Naive B cell (primary cell): Measurements from ENCODE around the gene IL22RA1. TPM values are rescaled to one million over a fixed set of nuclear protein-coding genes. Genes with fewer than 3 reads are reported as not detected.

Experiments
- ATAC-seq, 2 donors: fragments of 150-1000 bp; cut with Tn5 transposase; 2 replicates each; pipeline ENCODE4 v1.10.0; 2021; ENCODE audit warnings: low read depth in 2 of 2, mild to moderate bottlenecking in 2 of 2, moderate library complexity in 2 of 2
- DNase-seq: peaks from one replicate; pipeline ENCODE4 v3.0.0; 2022
- H3K27ac Mint-ChIP-seq, 6 donors: one replicate each; pipeline ENCODE4 v1.8.0; 2020 to 2022; ENCODE audit warnings: mild to moderate bottlenecking in 6 of 6, mixed read lengths in 6 of 6, moderate library complexity in 5 of 6, inconsistent platforms in 2 of 6
- H3K27me3 Mint-ChIP-seq, 3 donors: one replicate each; pipeline ENCODE4 v1.8.0; 2021 to 2022; ENCODE audit warnings: mixed read lengths in 3 of 3, mild to moderate bottlenecking in 1 of 3
- H3K36me3 Mint-ChIP-seq, 2 donors: one replicate each; pipeline ENCODE4 v1.8.0; 2020 to 2022; ENCODE audit warnings: mixed read lengths in 2 of 2, inconsistent platforms in 1 of 2, mild to moderate bottlenecking in 1 of 2
- H3K4me1 Mint-ChIP-seq, 3 donors: one replicate each; pipeline ENCODE4 v1.8.0; 2020 to 2022; ENCODE audit warnings: mixed read lengths in 3 of 3, inconsistent platforms in 1 of 3, mild to moderate bottlenecking in 1 of 3, moderate library complexity in 1 of 3
- H3K4me3 Mint-ChIP-seq, 8 donors: one replicate each; pipeline ENCODE4 v1.8.0; 2020 to 2022; ENCODE audit warnings: mild to moderate bottlenecking in 8 of 8, mixed read lengths in 8 of 8, moderate library complexity in 8 of 8, inconsistent platforms in 2 of 8
- H3K9me3 Mint-ChIP-seq, 7 donors: one replicate each; pipeline ENCODE4 v1.8.0; 2020 to 2022; ENCODE audit warnings: mixed read lengths in 7 of 7, mild to moderate bottlenecking in 5 of 7, inconsistent platforms in 2 of 7, moderate library complexity in 1 of 7
- polyA plus RNA-seq, 6 donors: library from polyadenylated mRNA; unstranded; fragments of 300-500 nt; fragmentation: Illumina TruSeq; gene quantifications; one replicate each; pipeline ENCODE4 v1.2.3, GENCODE V29; 2021; ENCODE audit warnings: low read depth in 6 of 6

Gene IL22RA1
- polyA plus RNA-seq, 6 donors from 2014 or later: not detected

- Mint-ChIP-seq H3K4me3 (no peak overlapping the region), H3K4me1 (no peaks in the 10 kb centered on the region), H3K27ac (no peak overlapping the region), H3K27me3 (peaks cover 6 to 13% (median 9%) of the 10 kb centered on the region in 3 donors), H3K36me3 (no peaks in the 10 kb centered on the region), H3K9me3 (no peaks in the 10 kb centered on the region)
- no peak for ATAC-seq
- DNase-seq: no peak
These were observed 50.0 kb downstream of the IL22RA1 start for GRCh38 chr1:24092979-24093378.

- DNase-seq: no peak
- no peak overlapping the region for H3K27ac Mint-ChIP-seq
- ATAC-seq: no peak
- no peak overlapping the region for H3K4me3 Mint-ChIP-seq
- H3K27me3 Mint-ChIP-seq: peaks cover 6 to 19% (median 18%) of the 10 kb centered on the region in 3 donors
- peaks cover 0 to 4% (median 0%) of the 10 kb centered on the region in 3 donors for H3K4me1 Mint-ChIP-seq
- no peaks in the 10 kb centered on the region for H3K9me3 Mint-ChIP-seq
- no peaks in the 10 kb centered on the region for H3K36me3 Mint-ChIP-seq
These were observed 50.9 kb downstream of the IL22RA1 start for GRCh38 chr1:24091971-24092482.

GRCh38 chr1:24090736-24091135, 52.2 kb downstream of the IL22RA1 start:
- ATAC-seq (no peak), DNase-seq (no peak)
- peaks cover 6 to 15% (median 13%) of the 10 kb centered on the region in 3 donors for H3K27me3 Mint-ChIP-seq
- no peak overlapping the region for H3K4me3 Mint-ChIP-seq
- H3K27ac Mint-ChIP-seq: peak overlapping the region in 1 of 6 donors; percentile 56
- no peaks in the 10 kb centered on the region for H3K9me3 Mint-ChIP-seq
- H3K4me1 Mint-ChIP-seq: peaks cover 0 to 4% (median 0%) of the 10 kb centered on the region in 3 donors
- no peaks in the 10 kb centered on the region for H3K36me3 Mint-ChIP-seq

GRCh38 chr1:24089743-24090555, 53.0 kb downstream of the IL22RA1 start:
- Mint-ChIP-seq H3K4me3 (no peak overlapping the region), H3K36me3 (no peaks in the 10 kb centered on the region), H3K4me1 (peaks cover 0 to 4% (median 0%) of the 10 kb centered on the region in 3 donors), H3K9me3 (no peaks in the 10 kb centered on the region), H3K27me3 (peaks cover 6 to 22% (median 15%) of the 10 kb centered on the region in 3 donors), H3K27ac (no peak overlapping the region)
- no peak for DNase-seq
- ATAC-seq: no peak

GRCh38 chr1:24089027-24089742, 53.8 kb downstream of the IL22RA1 start:
- Mint-ChIP-seq H3K9me3 (no peaks in the 10 kb centered on the region), H3K36me3 (no peaks in the 10 kb centered on the region), H3K4me1 (peaks cover 0 to 4% (median 0%) of the 10 kb centered on the region in 3 donors), H3K4me3 (no peak overlapping the region), H3K27me3 (peaks cover 8 to 28% (median 18%) of the 10 kb centered on the region in 3 donors), H3K27ac (no peak overlapping the region)
- no peak for ATAC-seq
- no peak for DNase-seq

GRCh38 chr1:24086466-24086865, 56.5 kb downstream of the IL22RA1 start:
- Mint-ChIP-seq H3K4me3 (no peak overlapping the region), H3K4me1 (peaks cover 0 to 4% (median 0%) of the 10 kb centered on the region in 3 donors), H3K27ac (no peak overlapping the region), H3K27me3 (peaks cover 9 to 28% (median 17%) of the 10 kb centered on the region in 3 donors), H3K36me3 (no peaks in the 10 kb centered on the region), H3K9me3 (no peaks in the 10 kb centered on the region)
- no peak for ATAC-seq
- no peak for DNase-seq

- no peak overlapping the region for H3K27ac Mint-ChIP-seq
- H3K4me1 Mint-ChIP-seq: peaks cover 0 to 4% (median 0%) of the 10 kb centered on the region in 3 donors
- peaks cover 9 to 28% (median 17%) of the 10 kb centered on the region in 3 donors for H3K27me3 Mint-ChIP-seq
- ATAC-seq (no peak), DNase-seq (no peak)
- H3K36me3 Mint-ChIP-seq: no peaks in the 10 kb centered on the region
- H3K4me3 Mint-ChIP-seq: no peak overlapping the region
- no peaks in the 10 kb centered on the region for H3K9me3 Mint-ChIP-seq
These were observed 57.4 kb downstream of the IL22RA1 start for GRCh38 chr1:24085546-24085945.

- peak overlapping the region in 1 of 6 donors; percentile 32 for H3K27ac Mint-ChIP-seq
- no peaks in the 10 kb centered on the region for H3K9me3 Mint-ChIP-seq
- no peak for ATAC-seq
These were observed 57.9 kb downstream of the IL22RA1 start for GRCh38 chr1:24085007-24085406.

GRCh38 chr1:24084050-24084449, 58.9 kb downstream of the IL22RA1 start:
- Mint-ChIP-seq H3K4me3 (no peak overlapping the region), H3K27me3 (peaks cover 9 to 28% (median 17%) of the 10 kb centered on the region in 3 donors), H3K36me3 (no peaks in the 10 kb centered on the region), H3K9me3 (no peaks in the 10 kb centered on the region), H3K4me1 (peaks cover 0 to 4% (median 0%) of the 10 kb centered on the region in 3 donors), H3K27ac (no peak overlapping the region)
- DNase-seq (no peak), ATAC-seq (no peak)

More at GRCh38 chr1:24085007-24085406, 57.9 kb downstream of the IL22RA1 start:
- Mint-ChIP-seq H3K4me3 (no peak overlapping the region), H3K27me3 (peaks cover 9 to 28% (median 17%) of the 10 kb centered on the region in 3 donors), H3K4me1 (peaks cover 0 to 4% (median 0%) of the 10 kb centered on the region in 3 donors), H3K36me3 (no peaks in the 10 kb centered on the region)
- no peak for DNase-seq

GRCh38 chr1:24082372-24082771, 60.6 kb downstream of the IL22RA1 start:
- Mint-ChIP-seq H3K27ac (no peak overlapping the region), H3K4me3 (no peak overlapping the region), H3K4me1 (peaks cover 0 to under 1% (median 0%) of the 10 kb centered on the region in 3 donors), H3K36me3 (no peaks in the 10 kb centered on the region), H3K27me3 (peaks cover 4 to 25% (median 17%) of the 10 kb centered on the region in 3 donors), H3K9me3 (no peaks in the 10 kb centered on the region)
- ATAC-seq: no peak
- DNase-seq: no peak

GRCh38 chr1:24081190-24081589, 61.8 kb downstream of the IL22RA1 start:
- Mint-ChIP-seq H3K4me3 (no peak overlapping the region), H3K4me1 (no peaks in the 10 kb centered on the region), H3K9me3 (no peaks in the 10 kb centered on the region), H3K36me3 (no peaks in the 10 kb centered on the region), H3K27me3 (peaks cover 4 to 22% (median 20%) of the 10 kb centered on the region in 3 donors), H3K27ac (no peak overlapping the region)
- no peak for ATAC-seq
- DNase-seq: no peak

GRCh38 chr1:24080131-24080530, 62.8 kb downstream of the IL22RA1 start:
- no peaks in the 10 kb centered on the region for H3K9me3 Mint-ChIP-seq
- peak overlapping the region in 1 of 6 donors; percentile 11 for H3K27ac Mint-ChIP-seq
- DNase-seq (no peak), ATAC-seq (no peak)
- no peaks in the 10 kb centered on the region for H3K4me1 Mint-ChIP-seq
- no peak overlapping the region for H3K4me3 Mint-ChIP-seq
- peaks cover 4 to 17% (median 14%) of the 10 kb centered on the region in 3 donors for H3K27me3 Mint-ChIP-seq
- H3K36me3 Mint-ChIP-seq: no peaks in the 10 kb centered on the region

- ATAC-seq (no peak), DNase-seq (no peak)
- Mint-ChIP-seq H3K27me3 (peaks cover 0 to 8% (median 8%) of the 10 kb centered on the region in 3 donors), H3K9me3 (no peaks in the 10 kb centered on the region), H3K4me1 (no peaks in the 10 kb centered on the region), H3K36me3 (no peaks in the 10 kb centered on the region), H3K4me3 (no peak overlapping the region), H3K27ac (peak overlapping the region in 1 of 6 donors; percentile 7)
These were observed 65.5 kb downstream of the IL22RA1 start for GRCh38 chr1:24077278-24077978.
